Activated CD8-positive, alpha-beta memory T cell treated with anti-CD3 and anti-CD28 coated beads, Interleukin-2, amount 50 U/mL, for 4 hours (primary cell): ENCODE measurements around the gene MTUS2.
"Not testable (repeated sequence)": the region's sequence is repeated elsewhere in the genome, so short reads cannot be mapped to it uniquely, and the experiment has no call there.

Source experiments
- DNase-seq: peaks from one replicate; pipeline ENCODE4 v3.0.0-alpha.2; 2020

Gene MTUS2

DNA sequence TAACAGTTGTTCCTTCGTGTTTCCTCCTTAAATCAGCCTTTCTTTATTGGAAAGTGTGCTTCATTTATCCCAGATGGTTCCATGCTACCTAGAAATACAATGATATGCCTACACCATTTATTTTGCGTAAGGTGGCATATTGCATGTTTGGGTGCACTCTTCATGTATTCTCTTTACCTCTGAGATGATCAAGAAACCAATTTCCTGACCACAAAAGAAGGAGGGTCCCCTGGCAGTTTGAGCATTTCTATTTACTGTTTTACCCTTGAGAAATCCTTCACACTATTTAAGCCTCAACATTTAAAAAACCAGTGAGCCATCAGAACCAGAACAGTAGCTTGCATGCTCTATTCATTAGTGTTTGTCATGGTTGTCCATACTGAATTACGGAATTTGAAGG lies 354.0 kb downstream of the MTUS2 start:
- no peak for DNase-seq

DNA sequence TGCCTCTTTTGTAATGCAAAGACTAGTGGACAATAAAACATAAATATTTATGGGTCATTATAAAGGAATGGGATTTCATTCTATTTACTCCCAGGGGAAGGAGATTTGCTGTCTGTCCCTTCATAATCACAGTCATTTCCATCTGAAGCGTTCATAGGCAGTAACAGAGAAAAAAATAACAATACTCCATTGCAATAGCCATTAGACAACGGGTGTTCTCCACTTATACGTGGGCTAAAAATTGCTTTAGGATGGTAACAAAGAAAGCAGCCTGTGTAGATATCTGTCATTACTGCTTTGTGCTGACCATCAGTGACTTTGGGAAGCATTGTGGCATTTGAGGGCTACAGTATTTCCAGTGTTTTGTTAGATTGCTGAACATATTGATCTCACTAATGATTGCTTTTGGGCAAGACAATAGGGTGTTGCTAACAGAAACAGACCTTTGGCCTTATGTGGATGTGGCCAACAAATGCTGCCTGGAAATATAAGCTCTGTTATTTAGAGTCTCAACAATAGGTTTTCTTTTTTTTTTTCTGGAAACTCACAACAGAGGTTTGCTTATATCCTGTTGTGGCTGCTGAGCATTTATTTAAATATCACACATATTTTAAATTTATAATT lies 355.2 kb downstream of the MTUS2 start:
- no peak for DNase-seq

DNA sequence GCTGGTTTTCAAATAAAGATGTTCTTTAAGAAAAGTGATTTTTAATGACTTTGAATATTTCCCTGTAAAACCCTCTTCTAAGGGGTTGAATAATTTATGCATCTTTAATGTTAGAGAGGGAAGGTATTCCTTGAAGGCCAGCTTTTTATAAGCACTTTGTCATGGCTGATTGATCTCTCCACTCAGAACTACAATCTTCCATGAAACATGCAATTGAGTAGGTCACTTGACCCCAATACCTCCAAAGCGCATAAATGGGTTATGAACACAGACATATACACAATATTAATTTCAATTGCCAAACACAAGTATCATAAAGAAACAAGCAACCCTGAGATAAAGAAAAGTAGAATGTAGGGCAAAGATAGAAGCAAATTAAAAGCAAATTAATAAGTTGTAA lies 359.9 kb downstream of the MTUS2 start:
- DNase-seq, result no peak

DNA sequence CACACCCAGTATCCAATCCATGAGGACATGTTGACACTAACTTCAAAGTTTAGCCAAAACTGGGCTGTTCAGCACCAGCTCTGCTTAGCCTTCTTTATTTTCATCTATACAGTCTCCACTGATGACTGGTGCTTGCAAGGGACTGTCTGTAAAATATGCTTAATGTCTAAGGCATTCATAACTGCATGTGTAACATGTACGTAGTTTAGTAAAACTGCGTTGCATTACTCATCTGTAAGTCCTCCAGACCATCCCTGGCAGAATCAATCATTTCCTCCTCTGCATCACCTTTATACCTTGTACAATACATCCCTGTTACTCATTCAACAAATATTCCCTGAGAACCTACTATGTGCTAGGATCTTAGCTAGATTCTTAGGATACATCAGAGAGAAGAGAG lies 362.1 kb downstream of the MTUS2 start:
- no peak for DNase-seq

GRCh38 chr13:29185926-29186325 lies 365.8 kb downstream of the MTUS2 start:
- DNase-seq, result no peak

- no peak for DNase-seq
These were observed 367.4 kb downstream of the MTUS2 start for GRCh38 chr13:29187584-29187983.

DNA sequence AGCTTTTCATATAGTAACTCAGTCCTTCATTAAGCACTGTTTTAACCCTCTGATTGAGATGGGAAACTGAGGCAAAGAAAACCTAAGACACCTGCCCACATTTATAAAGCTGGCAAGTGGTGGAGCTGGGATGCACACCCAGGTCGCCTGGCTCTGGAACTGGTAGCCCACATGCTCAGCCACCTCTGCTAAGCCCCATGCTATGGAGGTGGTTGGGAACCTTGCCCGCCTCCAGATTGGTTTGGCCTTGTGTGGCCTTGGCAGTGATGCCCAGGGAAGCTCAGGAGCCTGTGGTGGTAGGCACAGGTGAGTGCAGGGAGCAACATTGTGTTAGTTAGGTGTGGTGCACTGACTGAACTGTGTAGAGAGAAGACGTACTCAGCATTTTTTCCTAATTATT lies 370.2 kb downstream of the MTUS2 start:
- no peak for DNase-seq

- no peak for DNase-seq
These were observed 372.9 kb downstream of the MTUS2 start for GRCh38 chr13:29193083-29193482.

GRCh38 chr13:29195456-29195855 lies 375.3 kb downstream of the MTUS2 start:
- DNase-seq, result no peak

DNA sequence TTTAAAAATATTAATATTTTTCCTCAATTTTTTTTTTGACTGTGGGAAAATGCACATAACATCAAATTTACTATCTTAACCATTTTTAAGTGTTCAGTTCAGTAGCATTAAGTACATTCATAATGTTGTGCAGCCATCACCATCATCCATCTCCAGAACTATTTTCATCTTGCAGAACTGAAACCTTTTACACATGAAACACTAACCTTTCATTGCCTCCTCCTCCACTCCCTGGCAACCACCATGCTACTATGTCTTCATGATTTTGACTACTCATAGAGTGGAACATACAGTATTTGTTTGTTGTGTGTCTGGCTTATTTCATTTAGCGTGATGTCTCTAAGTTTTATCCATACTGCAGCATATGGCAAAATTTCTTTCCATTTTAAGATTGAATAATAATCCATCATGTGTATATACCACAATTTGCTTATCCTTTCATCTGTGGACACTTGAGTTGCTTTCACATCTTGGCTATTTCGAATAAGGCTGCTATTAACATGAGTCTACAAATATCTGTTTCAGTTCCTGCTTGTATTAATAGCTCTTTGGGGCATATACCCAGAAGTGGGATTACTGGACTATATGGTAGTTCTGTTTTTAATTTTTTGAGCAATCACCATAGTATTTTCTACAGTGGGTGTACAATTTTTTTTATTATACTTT lies 376.4 kb downstream of the MTUS2 start:
- no peak for DNase-seq

GRCh38 chr13:29202753-29203152 lies 382.6 kb downstream of the MTUS2 start:
- DNase-seq, result not testable (repeated sequence)

GRCh38 chr13:29204651-29205050 lies 384.5 kb downstream of the MTUS2 start:
- no peak for DNase-seq

DNA sequence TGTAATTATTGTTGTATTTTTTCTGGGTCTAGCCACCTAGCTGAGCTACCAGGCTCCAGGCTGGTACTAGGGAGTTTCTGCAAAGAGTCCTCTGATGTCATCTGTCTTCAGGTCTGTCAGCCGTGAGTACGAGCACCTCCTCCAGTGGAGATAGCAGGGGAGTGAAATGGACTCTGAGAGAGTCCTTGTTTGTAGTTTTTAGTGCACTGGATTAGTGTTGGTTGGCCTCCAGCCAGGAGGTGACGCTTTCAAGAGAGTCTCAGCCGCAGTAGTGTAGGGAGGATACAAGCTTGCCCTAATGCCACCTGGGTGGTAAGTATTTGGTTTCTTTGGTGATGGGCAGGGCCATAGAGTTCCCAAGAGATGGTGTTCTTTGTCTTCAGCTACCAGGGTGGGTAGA lies 390.5 kb downstream of the MTUS2 start:
- no peak for DNase-seq

- not testable (repeated sequence) for DNase-seq
These were observed 391.0 kb downstream of the MTUS2 start for GRCh38 chr13:29211162-29211561.

GRCh38 chr13:29222458-29222857 lies 402.3 kb downstream of the MTUS2 start:
- DNase-seq, result no peak

DNA sequence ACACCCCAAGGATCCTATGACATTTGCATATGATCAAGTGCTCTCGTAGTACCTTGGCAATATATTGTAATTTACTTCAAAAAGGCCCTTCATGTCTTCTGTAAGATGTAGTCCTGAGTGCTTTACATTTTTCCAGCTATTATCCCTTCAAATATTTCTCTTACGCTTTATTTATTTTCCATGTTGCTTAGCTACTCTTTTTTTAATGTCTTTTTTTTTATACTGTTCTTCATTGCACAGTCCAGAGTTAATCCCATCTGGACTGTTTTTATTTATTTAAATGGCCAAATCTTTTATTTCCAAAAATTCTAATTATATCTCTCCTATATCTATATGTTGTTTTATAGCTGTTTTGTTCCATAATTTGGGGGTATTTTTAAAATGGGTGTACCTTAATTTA lies 404.1 kb downstream of the MTUS2 start:
- no peak for DNase-seq

- DNase-seq, result no peak
These were observed 407.4 kb downstream of the MTUS2 start for GRCh38 chr13:29227576-29227975.

- no peak for DNase-seq
These were observed 410.2 kb downstream of the MTUS2 start for GRCh38 chr13:29230299-29230845.

DNA sequence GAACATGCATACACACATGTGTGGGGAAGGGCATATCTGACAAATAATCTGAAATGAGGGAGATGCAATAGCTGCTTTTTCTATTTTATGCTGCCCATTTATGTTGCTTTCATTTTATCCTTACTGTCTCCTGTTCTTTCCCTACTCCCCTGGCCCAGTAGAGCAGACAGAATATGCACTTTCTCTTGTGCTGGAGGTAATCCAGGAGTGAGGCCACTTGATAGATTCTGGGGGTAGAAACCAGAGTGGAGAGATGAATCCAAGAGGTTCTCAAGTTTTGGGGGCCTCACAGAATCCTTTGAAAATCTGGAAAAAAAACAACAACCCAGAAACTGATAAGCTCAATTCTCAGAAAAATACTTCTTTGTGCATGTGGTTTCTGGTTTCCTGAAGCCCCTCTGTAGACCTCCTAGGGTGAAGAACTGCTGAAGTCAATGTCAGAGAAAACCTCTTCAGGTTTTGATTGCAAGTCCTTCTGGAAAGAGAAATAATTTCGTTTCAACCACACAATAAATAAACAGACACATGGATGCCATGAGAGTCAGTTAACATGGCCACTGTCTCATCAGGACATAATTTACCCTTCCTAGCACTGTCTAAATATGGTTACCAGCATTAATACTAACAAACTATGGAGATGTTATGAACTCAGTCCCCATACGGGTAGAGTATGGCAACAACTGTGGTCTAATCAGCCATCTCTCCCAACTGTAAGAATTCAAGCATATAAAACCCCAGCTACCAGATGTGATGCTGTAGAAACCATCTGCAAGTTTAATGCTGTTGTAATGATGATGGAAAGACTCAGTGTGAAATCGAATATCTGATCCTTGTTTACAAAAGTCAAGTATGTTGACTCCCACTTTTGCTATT lies 419.8 kb downstream of the MTUS2 start:
- no peak for DNase-seq

DNA sequence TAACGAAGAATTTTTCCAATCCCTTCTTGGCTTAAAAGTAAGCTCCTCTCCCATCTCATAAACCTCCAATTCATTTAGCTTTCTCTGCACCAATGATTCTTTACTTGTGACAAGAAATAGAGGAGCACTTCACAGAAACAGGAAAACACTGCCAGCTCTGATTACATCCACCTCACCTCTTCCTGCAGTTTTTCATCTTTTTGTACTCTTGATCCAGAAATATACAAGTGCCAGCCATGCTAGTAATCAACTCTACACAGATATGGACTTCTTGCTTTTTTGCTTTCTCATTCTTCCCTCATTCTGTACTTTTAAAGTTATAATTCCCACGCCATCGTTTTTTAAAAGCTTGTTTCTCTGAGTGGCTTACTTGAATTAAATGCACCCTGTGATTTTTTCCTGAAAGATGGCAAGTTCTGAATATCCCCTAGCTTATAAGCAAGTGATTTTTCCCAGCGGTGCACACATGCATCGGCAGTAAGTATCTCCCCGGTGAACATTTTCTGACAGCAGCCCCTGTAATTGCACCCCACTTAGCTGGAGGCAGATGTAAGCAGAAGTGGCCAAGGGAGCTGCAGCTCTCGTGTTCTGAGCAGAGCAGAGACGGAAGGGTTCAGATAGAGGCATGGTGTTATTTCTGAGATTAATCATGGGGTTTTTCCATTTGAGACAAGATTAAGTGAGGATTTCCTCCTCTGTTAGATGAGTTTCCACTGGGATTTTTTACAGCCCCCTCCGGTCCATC lies 434.7 kb downstream of the MTUS2 start:
- DNase-seq, result no peak

DNA sequence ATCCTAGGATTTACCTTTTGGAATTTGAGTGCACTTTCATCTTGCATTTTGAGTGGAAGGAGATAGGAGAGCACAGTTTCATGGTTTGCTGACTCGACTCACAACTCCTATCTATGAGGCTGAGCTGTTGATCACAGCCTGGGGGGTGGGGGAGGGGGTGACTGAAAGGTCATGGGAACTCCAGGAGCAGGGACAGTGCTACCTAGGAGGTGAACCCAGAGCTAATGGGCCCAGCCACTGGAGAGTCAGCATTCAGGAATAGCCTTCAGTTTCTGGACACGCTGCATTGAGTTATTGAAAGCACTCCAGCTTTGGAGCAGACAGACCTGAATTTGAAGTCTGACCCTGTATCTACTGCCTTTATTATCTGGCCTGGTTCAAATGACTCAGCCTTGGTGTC lies 435.4 kb downstream of the MTUS2 start:
- no peak for DNase-seq

DNA sequence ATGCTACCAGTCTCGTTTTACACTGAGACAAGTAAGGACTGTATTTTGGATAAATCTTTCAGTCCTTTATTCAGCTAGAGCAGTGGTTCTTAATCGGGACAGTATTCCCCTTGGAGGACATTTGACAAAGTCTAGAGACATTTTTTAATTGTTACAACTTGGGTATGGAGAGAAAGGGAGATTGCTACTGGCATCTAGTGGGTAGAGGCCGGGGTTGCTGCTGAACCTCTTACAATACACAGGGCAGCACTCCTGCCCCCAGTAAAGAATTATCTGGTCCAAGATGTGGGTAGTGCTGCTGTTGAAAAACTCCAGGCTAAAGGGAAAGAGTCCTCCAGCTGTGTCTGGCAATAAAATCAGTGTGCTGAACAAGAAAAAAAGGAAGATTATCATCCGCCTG lies 440.5 kb downstream of the MTUS2 start:
- DNase-seq, result no peak

DNA sequence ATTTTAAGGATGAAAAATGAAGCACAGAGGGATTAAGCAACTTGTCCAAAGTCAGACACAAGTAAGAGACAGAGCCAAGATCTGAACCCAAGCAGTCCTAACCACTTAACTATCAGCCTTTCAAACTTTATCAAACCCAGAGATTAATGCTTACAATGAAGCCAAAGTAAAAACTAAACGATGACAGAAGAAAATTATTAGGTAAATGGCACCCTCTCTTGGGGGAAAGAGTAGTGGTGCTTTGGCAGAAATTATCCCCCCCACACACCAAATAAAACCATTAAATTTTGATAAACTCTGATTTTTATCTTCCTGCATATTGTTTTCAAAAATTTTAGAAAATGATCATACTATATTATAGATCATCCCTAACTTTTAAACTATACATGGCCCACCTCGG lies 446.1 kb downstream of the MTUS2 start:
- DNase-seq, result no peak
